GF-D8 (cell line): Measurements from ENCODE around the gene KATNAL1.

ENCODE experiments used
- DNase-seq: peaks from one replicate; lab custom pipeline; 2025; lab: John Stamatoyannopoulos, UW

Gene KATNAL1

DNA sequence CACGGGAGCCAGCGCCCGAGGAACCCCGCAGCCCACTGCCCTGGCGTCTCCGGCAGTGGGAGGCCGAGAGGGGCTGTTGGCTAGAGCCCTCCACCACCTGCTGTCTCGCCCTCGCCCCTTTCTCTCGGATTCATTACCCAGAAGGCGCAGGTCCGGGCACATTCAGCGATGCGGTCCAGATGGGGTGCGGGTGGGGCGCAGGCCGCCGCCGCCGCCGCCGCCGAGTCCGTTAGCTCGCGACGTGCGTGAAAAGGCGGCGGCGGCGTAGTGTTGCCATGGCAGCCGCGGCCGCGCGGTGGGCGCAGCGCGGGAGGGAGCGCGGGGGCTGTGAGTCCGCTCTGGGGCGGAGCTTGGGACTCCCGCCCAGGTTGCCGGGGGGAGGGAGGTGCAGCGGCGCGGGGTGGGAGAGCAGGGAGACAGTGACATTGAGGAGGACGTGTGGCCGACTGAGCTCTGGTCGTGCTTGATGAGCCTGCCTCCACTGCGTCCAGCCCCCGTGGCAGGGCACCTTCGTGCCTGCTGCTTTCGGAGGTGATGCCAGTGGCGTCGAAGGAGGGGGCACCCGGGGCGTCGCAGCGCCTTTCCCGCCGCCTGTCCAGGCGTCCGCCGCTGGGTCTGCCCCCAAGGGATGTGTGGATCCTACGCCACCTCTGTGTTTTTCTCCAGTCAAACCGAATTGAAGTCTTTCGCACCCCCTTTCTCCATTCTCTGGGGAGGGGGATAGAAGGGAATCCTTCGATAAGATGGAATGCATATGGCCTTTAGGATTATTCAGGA lies at the start of gene KATNAL1:
Gene KATNAL1 (minus strand): TSS at position 358 of the 777 bp plus-strand sequence. CDS start 23,774 bp downstream, outside the sequence.
- peak; percentile 51 for DNase-seq

DNA sequence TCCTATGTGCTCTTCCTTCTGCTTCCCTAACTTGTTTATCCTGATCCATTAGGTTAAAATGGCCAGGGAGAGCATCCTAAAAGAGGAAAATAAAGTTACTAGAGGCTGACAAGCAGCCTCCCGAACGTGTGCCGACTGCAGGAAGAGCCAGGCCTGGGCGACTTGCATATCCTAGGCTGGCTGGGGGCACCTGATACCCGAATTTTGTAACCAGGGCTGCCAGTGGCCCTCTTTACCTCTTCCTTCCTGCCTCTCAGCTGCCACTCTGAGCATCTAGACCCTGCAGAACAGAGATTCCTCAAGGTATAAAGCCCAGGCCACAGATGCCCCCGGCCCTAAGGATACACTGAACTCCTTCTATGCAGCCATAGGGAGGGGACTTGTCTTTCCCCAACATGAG lies 48.5 kb upstream of the KATNAL1 start:
- DNase-seq, result no peak

DNA sequence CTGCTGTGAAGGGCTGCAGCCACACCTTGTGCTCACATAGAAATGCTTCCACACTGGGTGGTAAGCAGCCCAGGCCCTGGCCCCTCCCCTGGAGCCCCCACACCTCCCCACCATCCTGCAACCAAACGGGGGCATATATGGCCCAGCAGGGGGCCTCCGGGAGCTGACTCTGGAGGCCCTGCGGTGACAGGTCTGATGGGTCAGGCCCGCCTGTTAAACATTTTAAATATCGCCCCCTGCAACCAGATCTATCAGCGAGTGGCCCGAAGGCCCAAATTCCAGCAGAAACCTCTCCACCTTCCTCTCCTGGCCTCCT lies 48.0 kb upstream of the KATNAL1 start:
- DNase-seq, result no peak

DNA sequence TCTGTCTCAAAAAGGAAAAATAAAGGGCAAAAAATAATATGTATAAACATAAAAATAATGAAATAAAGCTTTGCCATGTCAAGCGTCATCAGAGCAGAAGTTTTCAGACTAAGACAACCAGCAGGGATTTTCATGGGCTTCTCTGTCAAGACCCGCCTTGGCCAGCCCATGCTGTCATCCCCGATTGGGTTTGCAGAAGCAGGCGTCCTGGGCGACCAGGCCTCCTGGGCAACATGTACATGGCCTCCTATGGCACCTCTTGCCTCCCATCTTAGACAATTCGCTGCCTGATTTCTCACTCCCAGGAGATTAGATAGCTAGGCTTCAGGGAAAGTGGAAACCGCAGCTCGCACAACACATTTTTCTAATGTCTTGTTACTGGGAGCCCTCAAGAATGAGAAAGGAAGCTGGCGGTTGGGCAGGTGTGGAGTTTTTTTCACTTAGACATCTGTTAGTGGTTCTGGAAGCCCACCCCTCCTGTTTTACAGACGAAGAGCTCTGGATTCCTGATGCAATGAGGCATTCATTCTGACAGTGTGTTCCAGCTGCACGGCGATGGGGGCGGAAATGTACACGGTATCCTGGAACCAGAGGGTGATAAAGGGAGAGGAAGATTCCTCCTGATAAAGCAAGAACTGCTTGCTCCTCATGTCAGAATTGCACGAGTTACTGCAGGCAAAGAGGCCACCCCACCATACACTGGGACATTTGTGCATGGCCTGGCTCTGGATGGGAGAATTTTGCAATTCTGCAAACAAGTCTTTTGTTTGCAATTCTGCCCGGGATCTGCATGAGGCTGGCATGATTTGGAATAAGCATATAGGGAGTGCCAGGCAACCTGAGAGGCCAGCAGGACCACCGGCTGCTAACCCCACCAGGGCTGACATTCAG lies 47.4 kb upstream of the KATNAL1 start:
- no peak for DNase-seq

DNA sequence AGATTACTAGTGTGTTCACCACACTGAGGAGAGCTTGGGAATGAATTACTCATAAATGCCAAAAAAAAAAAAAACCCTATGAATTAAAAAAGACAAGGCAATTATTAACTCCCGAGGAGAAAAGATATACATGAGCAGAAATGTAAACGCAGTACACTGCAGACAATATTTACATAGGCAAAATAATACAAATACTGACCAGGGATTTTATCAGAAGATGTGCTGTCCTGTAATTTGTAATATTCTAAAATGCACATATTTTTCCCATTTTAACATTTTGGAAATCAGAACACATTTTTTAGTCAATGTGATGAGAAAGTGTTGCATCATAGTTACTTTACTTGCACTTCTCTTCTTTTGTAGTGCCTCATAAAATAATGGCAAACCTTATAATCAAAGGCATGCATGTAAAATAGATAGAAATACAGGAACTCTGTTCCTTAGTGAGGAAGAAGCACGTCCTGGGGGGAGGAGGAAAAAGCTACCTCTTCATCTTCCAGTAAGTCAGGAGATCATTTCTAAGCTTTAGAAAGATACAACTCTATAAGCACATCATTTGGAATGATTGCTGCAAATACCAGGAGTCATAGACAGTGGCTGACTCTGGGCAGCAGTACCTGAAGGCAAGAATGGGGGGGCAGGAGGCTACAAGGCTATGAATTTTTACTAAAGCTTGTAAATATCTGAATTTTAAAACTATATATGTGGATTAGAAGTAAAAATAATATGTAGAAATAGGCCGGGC lies 46.3 kb upstream of the KATNAL1 start:
- DNase-seq, result no peak

DNA sequence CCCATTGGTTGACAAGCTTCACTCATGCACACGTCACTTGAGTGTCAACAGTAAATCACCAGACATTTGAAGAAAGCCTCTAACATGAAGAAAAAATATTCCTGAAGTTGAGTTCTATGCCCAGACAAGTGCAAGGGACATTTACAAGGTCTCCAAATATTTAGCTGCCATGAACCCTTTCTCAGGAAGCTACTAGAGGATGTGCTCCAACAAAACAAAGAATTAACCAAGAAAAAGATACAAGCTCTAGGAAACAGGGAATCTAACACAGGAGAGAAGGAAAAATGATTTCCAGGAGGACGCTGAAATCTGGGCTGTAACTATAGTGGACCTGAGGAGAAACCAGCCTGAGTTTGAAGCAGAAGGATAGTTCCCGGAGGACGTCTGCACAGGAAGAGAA lies 45.7 kb upstream of the KATNAL1 start:
- DNase-seq, result no peak

DNA sequence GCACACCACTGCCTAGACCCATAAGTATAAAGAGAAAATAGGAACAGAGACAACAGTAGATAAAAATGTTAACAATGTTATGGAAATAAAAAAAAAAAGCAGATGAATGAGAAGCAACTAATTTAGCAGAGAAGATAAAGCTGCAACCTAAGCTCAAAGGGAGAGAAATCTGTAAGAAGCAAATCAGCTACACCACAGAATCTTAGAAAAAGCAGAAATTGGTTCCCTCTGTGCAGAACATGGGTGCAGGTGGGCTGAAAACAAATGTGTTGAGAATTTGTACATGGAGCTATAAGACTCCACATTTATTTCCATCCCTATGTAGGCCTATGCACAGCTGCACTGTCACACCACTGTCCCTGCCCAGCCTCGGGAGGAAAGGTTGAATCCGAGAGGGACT lies 44.8 kb upstream of the KATNAL1 start:
- no peak for DNase-seq

DNA sequence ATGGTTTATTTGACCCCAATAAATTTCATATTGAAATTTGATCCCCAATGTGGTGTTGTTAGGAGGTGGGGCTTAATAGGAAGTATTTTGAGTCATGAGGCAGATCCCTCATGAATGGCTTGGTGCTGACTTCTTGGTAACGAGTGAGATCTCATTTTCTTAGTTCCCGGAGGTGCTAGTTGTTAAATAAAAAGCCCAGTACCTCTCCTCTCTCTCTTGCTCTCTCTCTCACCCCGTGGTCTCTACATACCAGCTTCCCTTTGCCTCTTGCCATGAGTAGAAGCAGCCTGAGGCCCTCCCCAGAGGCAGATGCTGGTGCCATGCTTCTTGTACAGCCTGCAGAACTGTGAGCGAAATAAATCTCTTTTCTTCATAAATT lies 39.4 kb upstream of the KATNAL1 start:
- DNase-seq, result no peak

DNA sequence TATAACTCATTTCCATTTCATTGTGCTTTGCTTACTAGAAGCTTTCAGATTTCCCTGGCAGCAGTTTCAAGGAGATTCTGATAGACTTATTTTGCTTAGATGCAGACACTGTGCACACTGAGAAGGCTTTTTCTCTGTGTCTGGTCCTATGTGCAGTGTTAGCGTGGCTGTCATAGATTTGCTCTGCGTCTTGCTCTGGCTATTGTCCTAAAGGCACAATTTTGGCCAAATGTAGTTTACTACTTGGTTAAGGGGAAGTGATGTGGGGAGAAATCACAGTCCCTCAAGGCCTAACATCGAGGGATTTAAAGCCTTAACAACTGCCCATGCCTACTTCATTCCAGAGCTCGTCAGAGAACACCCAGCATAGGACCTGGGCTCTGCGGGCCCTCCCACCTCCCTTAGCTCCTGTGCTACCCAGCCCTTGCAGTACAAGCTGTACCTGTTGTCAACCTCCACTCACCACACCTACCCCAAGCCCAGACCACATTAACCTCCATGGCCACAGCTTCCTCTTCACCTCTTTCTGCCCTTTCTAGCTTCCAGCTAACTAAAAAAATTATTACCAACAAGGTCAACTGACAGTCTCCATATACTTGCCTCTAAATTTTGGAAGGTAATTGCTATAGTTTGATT lies 38.9 kb upstream of the KATNAL1 start:
- DNase-seq, result peak; percentile 36

DNA sequence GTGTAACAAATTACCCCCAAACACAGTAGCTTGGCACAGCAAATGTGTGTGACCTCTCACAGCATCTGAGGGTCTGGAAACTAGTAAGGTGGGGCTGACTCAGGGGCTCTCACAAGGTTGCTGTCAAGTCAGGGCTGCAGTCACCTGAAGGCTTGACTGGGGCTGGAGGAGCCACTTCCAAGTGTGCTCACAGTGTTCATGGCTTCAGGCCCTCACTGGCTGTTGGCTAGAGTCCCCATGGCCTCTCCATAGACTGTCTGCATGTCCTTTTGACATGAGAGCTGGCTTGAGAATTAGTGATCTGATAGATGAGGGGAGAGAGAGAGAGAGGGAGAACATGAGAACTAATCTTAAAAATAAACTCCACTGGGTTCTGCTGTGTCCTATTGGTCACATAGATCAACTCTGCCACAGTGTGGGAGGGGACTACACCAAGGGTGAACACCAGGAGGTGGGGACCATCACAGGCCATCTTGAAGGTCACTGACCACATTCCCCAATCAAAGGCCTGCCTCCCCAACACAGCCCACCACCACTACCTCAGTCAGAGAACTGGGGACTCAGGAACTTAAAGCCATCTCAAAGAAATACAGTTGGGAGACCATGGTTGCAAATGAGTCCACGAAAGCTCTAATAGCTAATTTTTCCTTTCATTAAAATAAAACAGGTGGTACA lies 38.2 kb upstream of the KATNAL1 start:
- DNase-seq, result no peak

DNA sequence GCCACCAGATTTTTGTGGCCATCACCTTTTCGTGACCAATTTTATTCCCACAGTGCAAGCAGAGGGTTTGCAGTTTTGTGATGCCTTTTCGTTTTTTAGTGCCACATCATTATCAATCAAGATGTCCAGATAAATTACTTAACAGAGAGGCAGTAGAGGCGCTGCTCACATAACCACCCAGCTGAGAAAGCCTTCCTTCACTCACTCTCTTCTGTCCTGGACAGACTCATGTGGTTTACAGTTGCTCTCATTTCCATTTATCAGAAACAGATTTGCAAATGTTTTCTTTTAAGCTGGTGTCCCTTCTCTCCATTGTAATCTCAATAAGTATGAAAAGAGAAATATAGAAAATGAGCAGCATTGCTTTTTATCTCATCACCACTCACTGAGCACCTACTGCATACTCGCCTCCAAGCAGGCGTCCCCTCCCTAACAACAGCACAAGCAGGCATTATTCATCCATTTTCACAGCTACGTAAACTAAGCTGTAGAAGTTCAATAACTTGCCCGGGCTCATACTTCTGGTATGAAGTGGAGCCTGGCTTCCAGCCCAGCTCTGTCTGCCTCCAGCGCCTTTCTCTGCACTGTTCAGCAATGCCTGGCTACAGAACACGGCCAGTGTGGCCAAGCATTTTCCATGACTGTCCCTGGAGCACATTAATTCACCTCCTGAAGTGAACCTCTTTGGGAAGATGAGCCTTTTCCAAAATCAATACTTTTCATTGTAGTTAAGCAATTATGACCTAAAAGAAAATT lies 34.6 kb upstream of the KATNAL1 start:
- no peak for DNase-seq

DNA sequence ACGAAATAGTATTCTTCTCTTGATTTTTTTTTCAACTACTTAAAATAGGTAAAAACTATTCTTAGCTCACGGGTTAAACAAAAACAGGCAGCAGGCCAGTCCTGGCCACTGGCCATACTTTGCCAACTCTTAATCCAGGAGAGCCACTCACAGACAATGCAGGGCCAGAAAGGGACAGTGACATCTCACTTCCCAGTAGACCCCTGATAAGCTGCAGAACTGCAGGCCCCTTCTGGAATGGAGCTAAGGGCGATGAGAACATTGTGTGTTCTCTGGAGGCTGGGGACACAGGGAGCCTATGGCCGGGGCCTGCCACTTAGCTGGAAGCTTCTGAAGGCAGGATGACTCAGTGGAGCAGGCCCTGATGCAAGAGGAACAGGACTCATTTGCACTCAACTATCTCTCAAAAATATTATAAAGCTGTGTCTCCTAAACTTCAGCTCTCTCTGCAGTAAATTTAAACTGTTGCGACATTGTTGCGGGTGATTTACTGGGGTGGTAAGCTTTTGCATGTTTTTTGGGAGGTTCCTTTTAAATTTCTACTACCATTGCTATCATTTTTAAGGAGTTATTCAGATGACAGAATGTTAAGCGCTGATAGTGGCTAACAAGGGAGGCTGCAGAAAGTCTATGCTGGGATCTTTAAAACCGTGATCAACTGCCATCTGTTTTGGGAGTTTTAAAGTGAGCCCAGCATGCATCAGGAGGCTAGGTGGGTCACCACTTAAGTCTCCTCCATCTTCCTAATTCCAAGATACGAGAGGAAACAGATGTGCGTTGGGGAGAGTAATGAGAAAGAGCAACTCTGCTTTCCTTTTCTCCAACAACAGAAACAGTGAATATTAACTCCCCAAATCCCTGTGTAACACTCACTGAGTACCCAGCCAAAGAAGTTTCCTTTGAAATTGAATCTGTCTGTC lies 33.2 kb upstream of the KATNAL1 start:
- DNase-seq, result no peak

DNA sequence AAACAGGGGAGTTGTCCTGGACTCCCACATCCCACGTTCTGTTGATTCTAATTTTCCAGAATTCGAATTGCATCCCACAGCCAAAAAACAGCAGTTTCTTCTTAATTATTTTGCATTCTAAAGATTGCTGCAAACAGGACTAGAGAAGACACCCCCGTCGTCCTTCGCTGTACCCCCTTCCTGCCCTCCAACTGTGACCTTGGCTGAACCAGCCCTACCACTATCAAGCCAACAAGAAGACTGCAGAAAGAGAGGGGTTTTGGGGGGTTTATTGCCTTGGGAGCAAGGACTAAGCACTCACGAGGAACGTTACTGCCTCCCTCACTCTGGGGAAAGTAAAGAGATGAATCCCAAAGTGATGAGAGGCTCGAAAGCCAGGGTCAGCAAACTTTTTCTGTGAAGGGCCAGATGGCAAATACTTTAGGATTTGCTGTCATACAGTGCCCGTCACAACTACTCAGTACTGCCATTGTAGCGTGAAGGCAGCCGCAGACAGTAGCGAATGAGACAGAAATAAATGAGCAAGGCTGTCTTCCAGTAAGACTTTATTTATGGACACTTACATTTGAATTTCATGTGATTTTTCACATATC lies 32.5 kb upstream of the KATNAL1 start:
- no peak for DNase-seq

DNA sequence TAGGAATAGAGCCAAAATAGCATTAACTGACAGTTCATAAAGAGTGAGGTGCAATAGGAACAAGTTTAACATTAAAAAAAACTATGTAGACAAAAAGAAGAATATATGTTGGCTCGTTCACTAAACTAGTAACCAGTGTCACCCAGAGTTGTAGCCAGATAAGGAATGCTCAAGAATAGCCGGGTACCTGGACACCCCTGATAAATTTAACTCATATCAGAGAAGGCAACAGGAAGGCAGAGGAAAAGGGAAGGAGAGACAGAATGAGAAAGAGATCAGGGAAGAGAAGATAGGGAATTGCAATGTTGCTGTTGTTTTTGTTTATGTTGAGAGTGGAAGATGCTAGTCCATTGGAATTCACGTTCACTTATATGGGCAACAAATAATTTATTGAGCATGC lies 31.6 kb upstream of the KATNAL1 start:
- DNase-seq, result no peak

DNA sequence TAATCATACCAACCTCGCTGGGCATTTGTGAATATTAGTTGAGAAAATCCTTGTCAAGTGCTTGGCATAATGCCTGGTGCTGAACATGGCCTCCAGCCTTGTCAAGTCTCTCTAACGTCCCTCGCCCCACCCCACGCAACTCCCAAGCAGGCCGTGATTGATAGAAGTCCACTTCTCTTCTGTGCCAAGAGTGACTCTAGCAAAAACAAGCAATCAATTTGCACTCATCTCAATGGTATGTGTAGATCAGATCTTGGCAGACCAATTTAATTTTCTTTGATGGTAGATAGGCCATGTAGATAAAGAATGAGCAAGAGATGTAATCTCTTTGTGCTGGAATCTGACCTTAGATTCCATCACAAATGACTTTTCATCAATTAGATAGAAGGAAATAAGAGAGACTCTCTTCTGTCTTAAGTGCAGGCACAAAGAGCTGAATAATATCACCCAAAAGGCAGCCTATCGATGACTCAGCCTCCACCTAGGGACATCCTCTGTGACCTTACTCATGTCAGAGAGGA lies 31.0 kb upstream of the KATNAL1 start:
- DNase-seq, result no peak

DNA sequence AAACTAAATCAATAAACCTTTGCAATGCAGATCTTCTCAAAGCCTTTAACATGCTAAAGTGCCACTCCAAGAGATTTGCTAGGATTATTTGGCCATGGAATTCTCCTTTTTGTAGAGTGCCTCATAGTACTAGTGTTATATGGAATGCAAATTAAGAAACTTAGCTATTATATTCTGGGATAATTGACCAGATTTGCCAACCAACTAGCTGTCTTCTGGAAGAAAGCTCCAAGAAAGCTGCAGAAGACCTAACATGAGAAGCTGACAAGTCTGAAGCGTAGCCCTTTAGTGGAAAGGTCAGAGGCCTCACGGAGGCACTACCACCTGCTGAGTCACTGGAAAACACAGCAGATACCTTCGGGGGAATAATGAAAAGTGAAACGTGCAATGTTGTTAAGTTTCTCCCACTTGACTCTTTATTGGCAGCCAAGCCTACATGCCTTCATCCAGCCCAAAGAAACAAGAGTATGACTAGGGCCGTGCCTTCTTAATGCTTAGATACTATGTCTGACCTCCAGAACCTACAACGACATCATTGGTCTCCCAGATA lies 29.8 kb upstream of the KATNAL1 start:
- DNase-seq, result no peak

DNA sequence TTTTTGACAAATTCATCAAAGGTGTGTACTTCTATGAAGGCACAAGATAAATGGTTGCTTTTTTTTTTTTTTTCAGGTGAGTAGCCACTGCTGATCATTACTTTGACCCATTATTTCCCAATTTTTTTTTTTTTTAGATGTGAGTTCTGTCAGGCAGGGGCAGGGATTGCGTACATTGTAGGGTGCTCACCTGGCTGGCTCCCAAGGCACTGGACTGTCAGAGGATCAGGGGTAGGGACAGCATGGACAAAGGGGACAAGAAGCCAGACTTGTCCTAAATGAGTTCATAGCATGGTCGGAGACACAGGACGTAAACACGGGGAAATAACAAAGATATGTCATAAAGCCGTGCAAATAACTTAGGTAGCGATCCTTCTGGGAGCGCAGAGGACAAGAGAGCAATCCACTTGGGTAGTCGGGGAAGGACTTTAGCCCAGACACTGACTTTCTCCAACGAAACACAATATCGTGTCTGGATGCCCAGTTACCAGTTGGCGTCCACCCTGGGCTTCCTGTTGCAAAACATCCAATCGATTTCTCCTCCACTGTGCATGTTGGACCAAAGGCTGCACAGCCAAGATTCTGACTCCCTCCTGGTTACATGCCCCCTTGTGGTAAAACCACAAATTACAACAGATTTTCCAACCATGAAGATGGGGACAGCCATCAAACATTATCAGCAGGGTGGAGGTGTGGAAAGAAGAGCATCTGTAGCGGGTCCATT lies 27.5 kb upstream of the KATNAL1 start:
- no peak for DNase-seq

DNA sequence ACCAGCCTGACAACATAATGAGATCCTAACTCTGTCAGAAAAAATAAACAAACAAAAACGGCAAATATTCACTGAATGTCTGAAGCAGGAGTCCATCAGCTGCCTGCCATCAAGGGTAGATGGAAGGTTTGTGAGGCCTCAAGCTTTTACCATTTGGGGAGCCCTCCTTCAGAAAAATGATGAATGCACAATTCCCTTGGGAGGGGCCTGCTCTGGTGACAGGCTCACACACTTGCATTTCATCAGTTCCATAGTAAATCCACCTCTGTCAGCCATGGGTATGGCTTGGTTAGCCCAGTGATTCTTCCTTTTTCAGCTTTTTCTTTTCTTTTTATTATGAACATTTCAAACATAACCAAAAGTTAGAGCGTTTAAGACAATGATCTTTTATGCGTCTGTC lies 26.3 kb upstream of the KATNAL1 start:
- DNase-seq, result no peak
